Measurements from ENCODE around the gene GLG1.
"Not testable (repeated sequence)": the region's sequence is repeated elsewhere in the genome, so short reads cannot be mapped to it uniquely, and the experiment has no call there.

Gene GLG1

DNA sequence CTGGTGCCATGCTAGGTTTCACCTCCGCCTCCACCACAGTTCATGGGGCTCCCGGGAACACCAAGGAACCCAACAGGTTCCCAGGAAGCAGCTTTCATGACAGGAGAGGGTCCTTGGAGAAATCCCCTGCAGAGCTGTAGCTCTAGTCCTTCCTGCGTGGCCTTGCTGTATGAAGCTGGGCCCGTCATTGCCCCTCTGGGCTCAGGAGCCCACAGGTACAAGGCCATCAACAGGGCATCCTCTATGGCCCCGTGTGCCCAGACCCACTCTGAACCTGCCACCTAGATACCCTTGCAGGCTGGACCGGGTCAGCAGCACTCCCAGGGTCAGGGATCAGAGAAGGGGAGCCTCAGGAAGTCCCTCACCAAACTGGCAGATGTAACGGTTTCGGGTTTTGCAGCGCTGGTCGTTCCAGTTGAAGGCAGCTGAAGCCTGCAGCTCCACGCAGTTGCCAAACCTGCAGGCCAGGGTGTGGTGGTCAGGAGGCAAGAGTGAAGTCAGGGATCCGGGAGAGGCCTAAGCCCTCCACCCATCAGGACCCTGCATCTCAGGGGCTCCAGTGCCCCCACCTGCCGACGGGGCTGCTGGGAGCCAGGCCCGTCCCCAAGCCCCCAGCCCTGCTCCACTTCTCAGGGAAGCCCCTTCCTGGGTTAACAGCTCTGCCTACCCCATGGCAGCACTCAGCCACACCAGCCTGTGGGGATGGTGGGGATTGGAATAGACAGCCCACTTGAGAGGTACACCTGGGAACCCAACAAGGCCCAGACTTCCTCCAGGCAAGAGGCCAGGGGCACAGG, 197.5 kb downstream of the GLG1 start:
- DNase-seq (ENCODE audit: low read depth): not testable (repeated sequence)

DNA sequence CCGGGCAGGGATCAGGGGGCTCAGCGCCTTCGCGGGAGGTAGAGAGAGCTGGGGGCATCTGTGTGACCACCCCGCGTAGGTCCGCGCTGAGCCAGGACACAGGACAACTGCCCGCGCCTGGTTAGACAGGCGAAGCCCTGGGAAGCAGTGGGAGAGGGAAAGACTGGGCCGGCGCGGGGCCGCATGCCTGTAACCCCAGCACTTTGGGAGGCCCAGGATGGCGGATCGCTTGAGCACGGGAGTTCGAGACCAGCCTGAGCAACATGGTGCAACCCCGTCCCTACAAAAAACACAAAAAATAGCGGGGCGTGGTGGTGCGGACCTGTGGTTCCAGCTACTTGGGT, 199.6 kb downstream of the GLG1 start:
- DNase-seq (ENCODE audit: low read depth): not testable (repeated sequence)

DNA sequence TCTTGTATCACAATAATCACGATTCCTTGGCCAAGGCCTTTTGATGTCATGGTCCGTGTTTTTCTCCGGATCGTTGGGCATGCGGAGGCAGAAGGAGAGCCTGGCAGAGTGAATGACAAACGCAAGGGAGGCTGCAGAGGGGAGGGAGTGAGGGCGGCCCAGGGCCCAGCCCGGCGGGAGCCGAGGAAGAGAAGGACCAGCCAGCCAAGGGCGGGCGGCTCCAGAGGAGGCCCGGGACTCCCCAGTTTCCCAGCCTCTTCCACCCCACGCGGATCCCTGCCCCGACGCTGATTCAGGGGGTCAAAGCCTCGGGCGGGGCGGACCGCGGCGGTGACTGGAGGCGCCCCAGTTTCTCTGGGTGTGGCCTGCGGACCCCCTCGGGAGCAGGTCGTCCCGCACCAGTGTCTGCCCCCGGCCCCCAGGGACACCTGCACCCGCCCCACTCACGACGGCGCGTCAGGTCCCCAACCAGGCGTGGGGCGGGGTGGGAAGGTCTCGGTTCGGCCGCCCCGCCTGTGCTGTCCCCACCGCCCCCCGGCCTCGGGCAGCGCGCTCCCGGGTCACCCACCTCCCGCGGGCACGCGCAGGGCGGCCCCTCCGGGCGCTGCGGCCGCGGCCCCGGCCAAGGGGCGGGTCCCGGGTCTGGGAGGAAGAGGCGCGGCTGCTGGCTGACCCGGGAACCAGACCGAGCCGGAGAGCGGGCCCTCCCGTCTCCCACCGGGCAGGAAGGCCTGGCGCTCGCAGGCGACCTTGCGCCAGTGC, 200.1 kb downstream of the GLG1 start:
- DNase-seq (ENCODE audit: low read depth): not testable (repeated sequence)

DNA sequence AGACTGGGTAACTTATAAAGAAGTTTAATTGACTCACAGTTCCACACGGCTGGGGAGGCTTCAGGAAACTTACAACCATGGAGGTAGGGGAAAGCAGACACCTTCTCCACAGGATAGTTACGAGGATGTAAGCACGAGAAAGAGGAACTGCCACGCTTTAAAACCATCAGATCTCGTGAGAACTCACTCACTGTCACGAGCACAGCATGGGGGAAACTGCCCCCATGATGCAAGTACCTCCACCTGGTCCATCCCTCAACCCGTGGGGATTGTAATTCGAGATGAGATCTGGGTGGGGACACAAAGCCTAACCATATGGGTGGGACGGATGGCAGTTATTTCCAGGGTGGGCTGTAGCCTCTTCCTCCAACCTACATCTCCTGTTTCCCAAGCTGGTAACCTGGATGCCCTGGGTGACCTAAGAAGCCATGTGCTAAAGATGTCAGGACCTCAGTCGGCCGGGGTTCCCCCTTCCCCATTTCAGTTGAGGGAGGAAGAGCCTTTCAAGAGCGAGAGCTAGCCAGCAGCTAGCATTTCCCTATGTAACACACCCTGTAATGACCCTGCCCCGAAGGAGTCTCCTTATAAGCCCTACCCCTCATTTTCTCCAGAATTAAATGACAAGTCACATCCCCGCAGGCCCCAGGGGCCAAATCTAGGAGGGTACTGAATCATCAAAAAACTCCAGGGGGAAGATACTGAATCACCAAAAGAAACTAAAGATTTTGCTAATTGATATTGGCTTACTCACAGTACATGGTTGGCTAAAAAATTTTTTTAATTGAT, 202.6 kb downstream of the GLG1 start:
- not testable (repeated sequence) for DNase-seq (ENCODE audit: low read depth)

DNA sequence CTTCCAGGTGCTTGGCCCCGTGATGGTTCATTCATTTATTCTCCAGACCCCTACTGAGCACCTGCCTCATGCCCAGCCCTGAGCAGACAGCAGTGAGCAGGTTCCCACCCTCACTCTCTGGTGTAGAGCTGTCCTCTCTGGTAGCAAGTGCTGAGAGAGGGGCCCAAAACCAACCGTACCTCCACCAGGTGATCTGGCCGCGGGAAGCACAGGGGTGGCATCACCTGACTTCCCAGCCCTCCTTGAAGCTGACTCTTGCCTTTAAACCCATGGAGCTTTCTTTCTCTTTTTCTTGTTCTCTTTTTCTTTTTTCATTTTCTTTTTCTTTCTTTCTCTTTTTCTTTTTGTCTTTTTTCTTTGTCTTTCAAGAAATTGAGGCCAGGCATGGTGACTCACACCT, 206.7 kb downstream of the GLG1 start:
- DNase-seq (ENCODE audit: low read depth): not testable (repeated sequence)

DNA sequence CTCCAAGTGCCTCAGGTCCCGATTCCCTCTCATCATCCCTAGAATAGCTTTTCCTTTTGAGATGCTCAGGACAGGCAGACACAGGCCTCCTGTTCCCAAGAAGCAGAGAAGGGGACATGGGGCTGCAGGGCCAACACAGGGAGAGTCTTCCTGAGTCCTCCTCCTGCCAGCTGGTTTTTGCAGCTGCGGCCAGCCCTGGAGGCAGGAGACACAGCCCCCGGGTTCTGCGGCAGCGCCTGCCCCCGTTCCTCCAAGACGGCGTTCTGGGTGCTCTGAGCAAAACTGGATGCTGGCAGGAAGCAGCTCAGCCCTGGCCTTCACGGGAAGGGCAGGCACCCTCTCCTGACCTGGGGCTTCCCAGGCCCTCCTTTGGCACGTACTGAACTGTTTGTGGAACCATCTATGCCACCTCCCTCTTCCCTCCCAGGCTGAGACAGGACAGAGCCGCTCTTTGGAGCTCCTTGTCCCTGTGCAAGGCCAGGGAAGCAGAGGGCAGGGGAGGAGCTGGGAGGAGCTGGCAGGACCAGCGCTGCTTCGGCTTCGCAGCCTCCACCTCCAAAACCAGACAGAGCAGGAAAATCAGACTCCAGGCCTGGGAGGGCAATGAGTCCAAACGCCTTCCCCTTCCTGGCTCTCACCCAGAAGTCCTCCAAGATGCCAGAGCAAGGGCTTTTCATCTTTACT, 208.6 kb downstream of the GLG1 start:
- not testable (repeated sequence) for DNase-seq (ENCODE audit: low read depth)
